OCI-LY3 (cell line): ENCODE measurements around the gene CLEC16A.

Experiments used
- EZH2phosphoT487 ChIP-seq: fragments of 200-600 bp; shearing (Covaris generic); IDR thresholded peaks from 2 replicates; pipeline ENCODE4 v1.6.1; 2018; ENCODE audit warnings: antibody characterized with exemption, mixed run types, low read depth
- TF ChIP-seq, protein P1 (sequence below): fragments of 200-600, 300-600 bp; sonication (generic); IDR thresholded peaks from 2 replicates; pipeline ENCODE4 v1.5.1; 2014; ENCODE audit warnings: antibody characterized with exemption, low read length, low read depth

DNA sequence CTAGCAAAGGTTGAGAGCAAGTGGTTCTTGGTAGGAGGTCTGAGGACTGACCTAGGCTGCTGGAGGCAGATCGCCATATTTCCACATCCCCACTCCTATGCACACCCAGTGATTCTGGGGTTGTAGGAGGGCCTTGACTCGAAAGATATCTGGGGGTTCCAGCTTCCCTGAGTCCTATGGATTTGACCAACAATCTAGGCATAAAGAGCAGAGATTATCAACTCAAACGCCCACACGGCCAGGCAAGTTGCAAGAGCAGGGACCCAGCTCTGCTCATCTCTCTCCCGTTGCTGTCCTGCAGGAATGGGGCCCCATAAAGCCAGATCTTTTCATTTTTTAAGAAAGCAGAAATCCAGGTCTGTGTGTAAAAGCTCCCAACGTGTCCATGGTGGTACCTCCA is 217.1 kb downstream of the CLEC16A start:
- TF ChIP-seq, protein P1, sequence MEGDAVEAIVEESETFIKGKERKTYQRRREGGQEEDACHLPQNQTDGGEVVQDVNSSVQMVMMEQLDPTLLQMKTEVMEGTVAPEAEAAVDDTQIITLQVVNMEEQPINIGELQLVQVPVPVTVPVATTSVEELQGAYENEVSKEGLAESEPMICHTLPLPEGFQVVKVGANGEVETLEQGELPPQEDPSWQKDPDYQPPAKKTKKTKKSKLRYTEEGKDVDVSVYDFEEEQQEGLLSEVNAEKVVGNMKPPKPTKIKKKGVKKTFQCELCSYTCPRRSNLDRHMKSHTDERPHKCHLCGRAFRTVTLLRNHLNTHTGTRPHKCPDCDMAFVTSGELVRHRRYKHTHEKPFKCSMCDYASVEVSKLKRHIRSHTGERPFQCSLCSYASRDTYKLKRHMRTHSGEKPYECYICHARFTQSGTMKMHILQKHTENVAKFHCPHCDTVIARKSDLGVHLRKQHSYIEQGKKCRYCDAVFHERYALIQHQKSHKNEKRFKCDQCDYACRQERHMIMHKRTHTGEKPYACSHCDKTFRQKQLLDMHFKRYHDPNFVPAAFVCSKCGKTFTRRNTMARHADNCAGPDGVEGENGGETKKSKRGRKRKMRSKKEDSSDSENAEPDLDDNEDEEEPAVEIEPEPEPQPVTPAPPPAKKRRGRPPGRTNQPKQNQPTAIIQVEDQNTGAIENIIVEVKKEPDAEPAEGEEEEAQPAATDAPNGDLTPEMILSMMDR: no peak
- TF ChIP-seq EZH2phosphoT487: no peak
